GM12878 (cell line): Measurements from ENCODE around the gene THOC6. TPM values are rescaled to one million over a fixed set of nuclear protein-coding genes. Genes with fewer than 3 reads are reported as not detected.

ENCODE experiments used
- ATAC-seq: fragments of 200-7000 bp; cut with Tn5 transposase; 3 replicates; pipeline ENCODE4 v1.9.1; 2020; ENCODE audit warnings: mild to moderate bottlenecking, moderate library complexity
- BruUV-seq: library from RNA; stranded (reverse); fragments of 400-500 nt; replicated peaks from 2 replicates; lab custom pipeline; 2021; lab: Mats Ljungman, UMichigan
- CTCF ChIA-PET: fragments of 300-600 bp; sonication (Branson Sonifier 250); formaldehyde crosslinking; extraction: SDS; loops from one replicate; lab custom pipeline; 2021; ENCODE audit warnings: inconsistent platforms; lab: Yijun Ruan, JAX
- POLR2A ChIA-PET: fragments of 350-600 bp; formaldehyde crosslinking; extraction: SDS; loops from one replicate; lab custom pipeline; 2021; ENCODE audit warnings: inconsistent platforms; lab: Charles Lee
- RAD21 ChIA-PET: fragments of 300-600 bp; sonication (Branson Sonifier 250); formaldehyde crosslinking; loops from one replicate; lab custom pipeline; 2023; ENCODE audit warnings: antibody characterized with exemption; ENCODE audit not compliant: unreplicated experiment; lab: Charles Lee
- SMC1A ChIA-PET: fragments of 300-600 bp; sonication (Branson Sonifier 250); formaldehyde crosslinking; loops from one replicate; lab custom pipeline; 2023; ENCODE audit not compliant: unreplicated experiment, uncharacterized antibody; lab: Charles Lee
- DNase-seq: peaks from one replicate; pipeline ENCODE4 v3.0.0-alpha.2; 2011; ENCODE audit warnings: low read depth, low spot score
- FAIRE-seq: peaks from 3 replicates; lab custom pipeline; 2011; peaks lifted over from hg19 to GRCh38; lab: Jason Lieb, UNC
- H2AFZ ChIP-seq: 2 replicates; pipeline ENCODE4 v1.6.0; 2011; ENCODE audit warnings: low read depth, low read length, control low read depth; ENCODE audit not compliant: control insufficient read depth
- H3K27ac ChIP-seq: 2 replicates; pipeline ENCODE4 v1.5.1; 2011; ENCODE audit warnings: control low read depth; ENCODE audit not compliant: control insufficient read depth, insufficient read depth
- H3K27me3 ChIP-seq, 2 experiments: replicated peaks in 1 of 2; 2 replicates each; pipeline versions ENCODE4 v1.6.0 to v1.6.1; 2011; ENCODE audit warnings: low read length in 1 of 2; ENCODE audit not compliant: control insufficient read depth in 2 of 2, insufficient read depth in 2 of 2
- H3K36me3 ChIP-seq, 2 experiments: 2 replicates each; pipeline ENCODE4 v1.5.1; 2011; ENCODE audit warnings: low read length in 1 of 2; ENCODE audit not compliant: control insufficient read depth in 2 of 2, insufficient read depth in 2 of 2
- H3K4me1 ChIP-seq: 2 replicates; pipeline ENCODE4 v1.6.1; 2011; ENCODE audit warnings: mild to moderate bottlenecking, low read length, moderate library complexity, mixed read lengths; ENCODE audit not compliant: control insufficient read depth, insufficient read depth
- H3K4me2 ChIP-seq: 2 replicates; pipeline ENCODE4 v1.6.0; 2011; ENCODE audit warnings: control low read depth; ENCODE audit not compliant: control insufficient read depth, insufficient read depth
- H3K4me3 ChIP-seq: fragments of 200-600 bp; sonication (generic); 2 replicates; pipeline ENCODE4 v1.5.1; 2016
- H3K79me2 ChIP-seq: 2 replicates; pipeline ENCODE4 v1.6.0; 2011; ENCODE audit warnings: low read length; ENCODE audit not compliant: control insufficient read depth, insufficient read depth
- H3K9ac ChIP-seq: 2 replicates; pipeline ENCODE4 v1.8.0; 2011; ENCODE audit warnings: low read length, control low read depth, mixed read lengths; ENCODE audit not compliant: control insufficient read depth, insufficient read depth
- H3K9me3 ChIP-seq: replicated peaks from 3 replicates; pipeline ENCODE4 v1.5.1; 2011; ENCODE audit warnings: mild to moderate bottlenecking, low read length; ENCODE audit not compliant: control insufficient read depth, insufficient read depth
- H4K20me1 ChIP-seq: 2 replicates; pipeline ENCODE4 v1.6.0; 2011; ENCODE audit not compliant: control insufficient read depth, insufficient read depth
- CBFB ChIP-seq: IDR thresholded peaks from 2 replicates; pipeline ENCODE4 v1.6.1; 2016; ENCODE audit warnings: antibody characterized with exemption, low read depth
- CEBPB ChIP-seq, 2 experiments: fragments of 150-350 bp in 1 of 2; IDR thresholded peaks; 2 replicates each; pipeline ENCODE4 v1.6.1; 2012 to 2014; ENCODE audit warnings: low read depth in 2 of 2, low read length in 2 of 2, borderline replicate concordance in 1 of 2, inconsistent platforms in 1 of 2
- MYC ChIP-seq: IDR thresholded peaks from 2 replicates; pipeline ENCODE4 v1.6.1; 2011; ENCODE audit warnings: mild to moderate bottlenecking, low read length, moderate library complexity, inconsistent platforms; ENCODE audit not compliant: insufficient read depth, insufficient replicate concordance, insufficient read length, severe bottlenecking
- NFYA ChIP-seq: IDR thresholded peaks from 2 replicates; pipeline ENCODE4 v1.6.1; 2011; ENCODE audit warnings: low read depth, mild to moderate bottlenecking, low read length, improper control_type of control experiment, borderline replicate concordance
- PAX8 ChIP-seq: fragments of 450-650 bp; IDR thresholded peaks from 2 replicates; pipeline ENCODE4 v1.6.1; 2017; ENCODE audit warnings: mild to moderate bottlenecking, moderate library complexity
- SMAD5 ChIP-seq: IDR thresholded peaks from 2 replicates; pipeline ENCODE4 v1.6.1; 2016; ENCODE audit warnings: antibody characterized with exemption, low read depth
- SMARCA5 ChIP-seq: fragments of 450-650 bp; IDR thresholded peaks from 2 replicates; pipeline ENCODE4 v1.6.1; 2017; ENCODE audit warnings: mild to moderate bottlenecking
- TCF7 ChIP-seq: IDR thresholded peaks from 2 replicates; pipeline ENCODE4 v1.6.1; 2014; ENCODE audit warnings: antibody characterized with exemption, borderline replicate concordance
- ZBTB40 ChIP-seq: fragments of 450-650 bp; IDR thresholded peaks from 2 replicates; pipeline ENCODE4 v1.6.1; 2016; ENCODE audit warnings: mild to moderate bottlenecking, moderate library complexity, borderline replicate concordance
- WGBS: methylation state at CpG from one replicate; pipeline ENCODE4 v1.1.6; 2016; ENCODE audit warnings: low lambda C conversion rate; ENCODE audit not compliant: insufficient replicate concordance, insufficient coverage; ENCODE audit errors: missing lambda C conversion rate; 5-methylcytosine and 5-hydroxymethylcytosine counted together
- in situ Hi-C: fragments of 300-500 bp; cut with MboI; formaldehyde crosslinking; loops from 9 replicates; pipeline ENCODE4 v1.14.3; 2018; ENCODE audit warnings: mixed read lengths
- intact Hi-C: fragments of 100-400 bp; cut with micrococcal nuclease; formaldehyde crosslinking; loops from one replicate; pipeline ENCODE4 v1.14.2; 2022; ENCODE audit not compliant: unreplicated experiment
- polyA plus RNA-seq, 11 experiments: library from polyadenylated mRNA; depleted of rRNA in 4 of 11; unstranded in 6 of 11; stranded (reverse) in 5 of 11; fragments of >200 nt; fragmentation: Nextera tagmentation in 4 of 11; fragmentation: Illumina TruSeq in 1 of 11; extraction: Ambion mirVana in 4 of 11; extraction: Trizol in 1 of 11; gene quantifications; 1 replicate in 1 of 11; 2 replicates in 10 of 11; pipeline versions ENCODE4 v1.2.1 to v1.2.3, GENCODE V29; 2011 to 2016; ENCODE audit warnings: inconsistent platforms in 2 of 11, missing spikeins in 2 of 11, low read depth in 1 of 11
- total RNA-seq, 4 experiments: library from RNA; depleted of rRNA in 3 of 4; stranded (reverse); fragments of >200 nt in 3 of 4; fragmentation: Illumina TruSeq in 1 of 4; extraction: Trizol in 1 of 4; gene quantifications; 2 replicates each; pipeline versions ENCODE4 v1.2.1 to v1.2.3, GENCODE V29; 2013 to 2021

Gene THOC6
- total and polyA plus RNA-seq, 10 of the 15 experiments (the other 5 are each of a cell fraction or from before 2014, with no cell fraction given) = 1.0 to 54.4 (median 27.9) TPM

GRCh38 chr16:3060339-3061127 is 36.7 kb downstream of the THOC6 start:
- H3K36me3 ChIP-seq = no peaks in the 10 kb centered on the region
- intact Hi-C loops = no loop called here
- no peak for TF ChIP-seq NFYA
- TF ChIP-seq CEBPB (IDR thresholded peaks at IDR 0.05; ENCODE audit: borderline replicate concordance in 1 of 2, low read depth in 2 of 2, low read length in 2 of 2) = no peak
- no peak for TF ChIP-seq ZBTB40
- TF ChIP-seq SMARCA5 = no peak
- no peak for TF ChIP-seq PAX8
- no peak for TF ChIP-seq TCF7
- TF ChIP-seq SMAD5 = no peak
- TF ChIP-seq MYC = no peak
- TF ChIP-seq CBFB = no peak
- TF ChIP-seq, all 136 proteins: peak for 0
- Histone ChIP-seq H2AFZ (no peak overlapping the region; the same call in 1 of the 2 replicates), H3K9ac (no peak overlapping the region), H3K9me3 (no peaks in the 10 kb centered on the region; the same call in 2 of the 3 replicates), H3K4me2 (no peak overlapping the region), H3K27me3 (no peaks in the 10 kb centered on the region), H3K4me1 (peaks cover 18% of the 10 kb centered on the region), H3K4me3 (no peak overlapping the region), H3K79me2 (peaks cover 4% of the 10 kb centered on the region), H3K27ac (no peak overlapping the region), H4K20me1 (no peaks in the 10 kb centered on the region)
- no TSS peak for BruUV-seq
- RAD21 ChIA-PET = interaction anchor here (1.1 to 3.0 kb wide), 6 partner anchors 15 to 105 kb away, joined by 3 to 72 read pairs (median 9); no protein-coding TSS in a partner anchor
- CTCF ChIA-PET = interaction anchor here (0.7 to 9.5 kb wide), 15 partner anchors 12 to 136 kb away, joined by 3 to 174 read pairs (median 10); partner anchors contain the start of genes HCFC1R1 and THOC6
- no peak for FAIRE-seq
- POLR2A ChIA-PET = interaction anchor here (0.5 to 1.7 kb wide), 4 partner anchors 17 to 75 kb away, joined by 3 to 12 read pairs (median 4); no protein-coding TSS in a partner anchor
- ATAC-seq = no peak
- SMC1A ChIA-PET = interaction anchor here (1.3 to 3.9 kb wide), 5 partner anchors 16 to 106 kb away, joined by 3 to 53 read pairs (median 4); no protein-coding TSS in a partner anchor
- in situ Hi-C loops = loop anchor here (5.0 kb wide), 2 partner anchors 37 to 67 kb away; partner anchors contain the start of gene ZSCAN10
- WGBS = 61% methylated on average over 14 of the region's 14 CpGs
- DNase-seq = no peak
